ENCODE measurements around the gene SLC27A2.

SLC27A2 gene

GRCh38 chr15:50244959-50245624 is 63.1 kb downstream of the SLC27A2 start:
- no peak for DNase-seq

GRCh38 chr15:50246631-50247030 is 64.6 kb downstream of the SLC27A2 start:
- DNase-seq, result no peak

- DNase-seq, result no peak
Observed at GRCh38 chr15:50247819-50248655, 66.0 kb downstream of the SLC27A2 start.

GRCh38 chr15:50248994-50249582 is 67.1 kb downstream of the SLC27A2 start:
- DNase-seq, result no peak

GRCh38 chr15:50249704-50250103 is 67.7 kb downstream of the SLC27A2 start:
- DNase-seq, result no peak

- no peak for DNase-seq
Observed at GRCh38 chr15:50250760-50251394, 68.9 kb downstream of the SLC27A2 start.

- no peak for DNase-seq
Observed at GRCh38 chr15:50251638-50252182, 69.7 kb downstream of the SLC27A2 start.

- DNase-seq, result no peak
Observed at GRCh38 chr15:50252556-50252955, 70.6 kb downstream of the SLC27A2 start.

GRCh38 chr15:50256188-50257041 is 74.4 kb downstream of the SLC27A2 start:
- no peak for DNase-seq

GRCh38 chr15:50257332-50257731 is 75.3 kb downstream of the SLC27A2 start:
- no peak for DNase-seq

GRCh38 chr15:50257924-50258323 is 75.9 kb downstream of the SLC27A2 start:
- no peak for DNase-seq

- no peak for DNase-seq
Observed at GRCh38 chr15:50259276-50259675, 77.3 kb downstream of the SLC27A2 start.

GRCh38 chr15:50260969-50261496 is 79.0 kb downstream of the SLC27A2 start:
- DNase-seq, result peak; percentile 5

GRCh38 chr15:50261981-50262380 is 80.0 kb downstream of the SLC27A2 start:
- no peak for DNase-seq

GRCh38 chr15:50262533-50262932 is 80.5 kb downstream of the SLC27A2 start:
- no peak for DNase-seq

GRCh38 chr15:50265620-50266019 is 83.6 kb downstream of the SLC27A2 start, which contains the start of gene HDC:
TSS of gene HDC (minus strand) at chr15:50265726. CDS start at chr15:50265623, 103 bp downstream.
- no peak for DNase-seq

GRCh38 chr15:50267577-50267976 is 85.6 kb downstream of the SLC27A2 start:
- DNase-seq, result no peak

- no peak for DNase-seq
Observed at GRCh38 chr15:50275091-50275490, 93.1 kb downstream of the SLC27A2 start.

- DNase-seq, result no peak
Observed at GRCh38 chr15:50275908-50276307, 93.9 kb downstream of the SLC27A2 start.

- DNase-seq, result no peak
Observed at GRCh38 chr15:50277370-50277769, 95.4 kb downstream of the SLC27A2 start.

- no peak for DNase-seq
Observed at GRCh38 chr15:50278496-50278895, 96.5 kb downstream of the SLC27A2 start.

- DNase-seq, result no peak
Observed at GRCh38 chr15:50280271-50280670, 98.3 kb downstream of the SLC27A2 start.

Measured in NCI-H2029 treated with DMSO at 0.1 percent for 48 hours (cell line).